BE2C (cell line): ENCODE measurements around the gene KIR2DL3.
"Not testable (repeated sequence)": the region's sequence is repeated elsewhere in the genome, so short reads cannot be mapped to it uniquely, and the experiment has no call there.

Source experiments
- DNase-seq: peaks from one replicate; pipeline ENCODE4 v3.0.0-alpha.2; 2020
- H3K27me3 ChIP-seq: fragments of 250-450 bp; sonication (Bioruptor Pico); 2 replicates; pipeline ENCODE4 v1.5.1; 2020; ENCODE audit warnings: mild to moderate bottlenecking
- H3K36me3 ChIP-seq: fragments of 250-450 bp; sonication (Bioruptor Pico); 2 replicates; pipeline ENCODE4 v1.5.1; 2020; ENCODE audit warnings: mild to moderate bottlenecking
- H3K4me1 ChIP-seq: fragments of 250-450 bp; sonication (Bioruptor Pico); 2 replicates; pipeline ENCODE4 v1.5.1; 2020
- H3K4me3 ChIP-seq: 2 replicates; pipeline ENCODE4 v1.5.1; 2011; ENCODE audit warnings: low read depth, low read length
- H3K9me3 ChIP-seq: fragments of 250-450 bp; sonication (Bioruptor Pico); 2 replicates; pipeline ENCODE4 v1.5.1; 2020
- CTCF ChIP-seq: IDR thresholded peaks from 2 replicates; pipeline ENCODE4 v1.5.1; 2012; ENCODE audit warnings: mild to moderate bottlenecking, low read depth, low read length

Gene KIR2DL3

GRCh38 chr19:54704928-54705327 is 33.4 kb upstream of the KIR2DL3 start:
- H3K9me3 ChIP-seq, result no peaks in the 10 kb centered on the region
- TF ChIP-seq CTCF, result no peak

DNA sequence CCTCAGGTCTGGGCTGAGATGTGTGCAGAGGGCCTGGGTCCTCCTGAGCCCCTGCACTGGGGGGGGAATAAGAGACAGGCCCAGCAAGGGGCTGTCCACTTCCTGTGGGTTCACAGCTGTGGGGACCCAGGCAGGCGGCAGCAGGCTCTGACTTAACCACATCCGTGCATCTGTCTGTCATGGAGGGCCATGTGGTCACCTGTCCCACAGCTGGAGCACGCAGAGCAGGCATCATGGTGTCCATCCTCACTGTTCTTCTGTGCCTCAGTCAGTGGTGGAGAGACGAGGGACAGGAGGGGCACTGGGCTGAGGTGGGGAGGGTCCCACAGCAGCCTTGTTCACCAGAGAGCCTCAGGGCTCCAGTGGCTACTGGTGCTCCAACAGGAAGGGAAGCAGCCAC is 30.4 kb upstream of the KIR2DL3 start:
- H3K4me1 ChIP-seq, result no peaks in the 10 kb centered on the region
- H3K27me3 ChIP-seq, result no peaks in the 10 kb centered on the region
- no peak overlapping the region for H3K4me3 ChIP-seq
- TF ChIP-seq CTCF, result no peak
- no peaks in the 10 kb centered on the region for H3K36me3 ChIP-seq
- no peaks in the 10 kb centered on the region for H3K9me3 ChIP-seq
- DNase-seq, result no peak

More at GRCh38 chr19:54704928-54705327, 33.4 kb upstream of the KIR2DL3 start:
- Histone ChIP-seq H3K4me1 (no peaks in the 10 kb centered on the region), H3K4me3 (no peak overlapping the region), H3K36me3 (no peaks in the 10 kb centered on the region), H3K27me3 (no peaks in the 10 kb centered on the region)
- no peak for DNase-seq

DNA sequence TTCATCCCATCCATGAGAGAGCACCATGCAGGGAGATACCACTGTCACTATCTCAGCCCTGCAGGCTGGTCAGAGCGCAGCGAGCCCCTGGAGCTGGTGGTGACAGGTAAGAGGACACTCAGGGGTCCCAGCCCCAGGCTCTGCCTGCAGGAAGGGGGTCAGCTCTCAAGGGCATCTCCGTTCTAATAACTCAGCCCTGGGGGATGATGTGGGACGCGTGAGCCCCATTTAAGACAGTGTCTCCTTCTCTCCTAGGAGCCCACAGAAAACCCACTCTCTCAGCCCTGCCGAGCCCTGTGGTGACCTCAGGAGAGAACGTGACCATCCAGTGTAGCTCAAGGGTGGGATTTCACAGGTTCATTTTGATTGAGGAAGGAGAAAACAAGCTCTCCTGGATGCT is 29.5 kb upstream of the KIR2DL3 start:
- Histone ChIP-seq H3K4me3 (no peak overlapping the region), H3K27me3 (no peaks in the 10 kb centered on the region), H3K4me1 (no peaks in the 10 kb centered on the region), H3K36me3 (no peaks in the 10 kb centered on the region), H3K9me3 (no peaks in the 10 kb centered on the region)
- TF ChIP-seq CTCF, result no peak
- DNase-seq, result no peak

DNA sequence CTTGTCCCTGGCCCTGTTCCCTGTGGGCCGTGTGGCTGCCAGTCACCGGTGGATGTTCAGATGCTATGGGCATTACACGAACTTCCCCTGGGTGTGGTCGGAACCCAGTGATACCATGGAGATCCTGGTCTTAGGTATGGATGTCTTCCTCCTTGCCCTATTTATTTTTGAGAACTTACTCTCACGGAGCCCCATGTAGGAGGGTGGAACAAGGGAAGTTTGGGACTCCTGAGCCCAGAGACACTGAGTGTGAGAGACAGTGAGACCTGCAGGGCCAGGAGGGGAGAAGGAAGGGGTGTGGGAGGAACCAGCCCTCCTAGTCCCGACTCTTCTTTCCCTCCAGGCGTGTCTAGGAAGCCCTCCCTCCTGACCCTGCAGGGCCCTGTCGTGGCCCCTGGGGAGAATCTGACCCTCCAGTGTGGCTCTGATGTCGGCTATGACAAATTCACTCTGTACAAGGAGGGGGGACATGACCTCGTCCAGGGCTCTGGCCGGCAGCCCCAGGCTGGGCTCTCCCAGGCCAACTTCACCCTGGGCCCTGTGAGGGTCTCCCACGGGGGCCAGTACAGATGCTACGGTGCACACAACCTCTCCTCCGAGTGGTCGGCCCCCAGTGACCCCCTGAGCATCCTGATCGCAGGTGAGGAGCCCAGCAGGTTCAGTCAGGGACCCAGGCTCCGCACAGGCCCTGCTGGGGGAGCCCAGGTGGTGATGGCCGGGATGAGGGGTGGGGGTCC is 28.9 kb upstream of the KIR2DL3 start:
- no peaks in the 10 kb centered on the region for H3K27me3 ChIP-seq
- H3K4me1 ChIP-seq, result no peaks in the 10 kb centered on the region
- no peak for TF ChIP-seq CTCF
- no peak overlapping the region for H3K4me3 ChIP-seq
- no peaks in the 10 kb centered on the region for H3K36me3 ChIP-seq
- no peak for DNase-seq
- no peaks in the 10 kb centered on the region for H3K9me3 ChIP-seq

- H3K36me3 ChIP-seq, H3K27me3 ChIP-seq, H3K4me3 ChIP-seq, H3K4me1 ChIP-seq, DNase-seq, H3K9me3 ChIP-seq: not testable (repeated sequence)
Observed at GRCh38 chr19:54709956-54710355, 28.4 kb upstream of the KIR2DL3 start.

DNA sequence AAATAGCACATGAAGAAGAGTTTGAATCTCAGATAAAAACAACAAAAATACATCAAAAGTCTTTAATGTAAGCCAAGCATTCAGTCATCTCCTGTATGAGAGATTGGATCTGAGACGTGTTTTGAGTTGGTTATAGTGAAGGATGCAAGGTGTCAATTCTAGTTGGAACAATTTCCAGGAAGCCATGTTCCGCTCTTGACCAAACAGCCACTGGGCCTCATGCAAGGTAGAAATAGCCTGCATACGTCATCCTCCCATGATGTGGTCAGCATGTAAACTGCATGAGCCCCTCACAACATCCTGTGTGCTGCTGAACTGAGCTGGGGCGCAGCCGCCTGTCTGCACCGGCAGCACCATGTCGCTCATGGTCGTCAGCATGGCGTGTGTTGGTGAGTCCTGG is 14.2 kb upstream of the KIR2DL3 start, which contains the start of gene KIR3DL3:
Gene KIR3DL3 (plus strand): TSS at position 301 of the 400 bp plus-strand sequence. CDS start 55 bp downstream, at position 356.
- no peaks in the 10 kb centered on the region for H3K4me1 ChIP-seq
- DNase-seq, result no peak
- TF ChIP-seq CTCF, result no peak
- no peaks in the 10 kb centered on the region for H3K36me3 ChIP-seq
- H3K9me3 ChIP-seq, result no peaks in the 10 kb centered on the region
- no peak within 1 kb of the TSS for H3K4me3 ChIP-seq
- no peaks in the 10 kb centered on the region for H3K27me3 ChIP-seq
